ENCODE results near the gene GTF3C4.

Gene GTF3C4

DNA sequence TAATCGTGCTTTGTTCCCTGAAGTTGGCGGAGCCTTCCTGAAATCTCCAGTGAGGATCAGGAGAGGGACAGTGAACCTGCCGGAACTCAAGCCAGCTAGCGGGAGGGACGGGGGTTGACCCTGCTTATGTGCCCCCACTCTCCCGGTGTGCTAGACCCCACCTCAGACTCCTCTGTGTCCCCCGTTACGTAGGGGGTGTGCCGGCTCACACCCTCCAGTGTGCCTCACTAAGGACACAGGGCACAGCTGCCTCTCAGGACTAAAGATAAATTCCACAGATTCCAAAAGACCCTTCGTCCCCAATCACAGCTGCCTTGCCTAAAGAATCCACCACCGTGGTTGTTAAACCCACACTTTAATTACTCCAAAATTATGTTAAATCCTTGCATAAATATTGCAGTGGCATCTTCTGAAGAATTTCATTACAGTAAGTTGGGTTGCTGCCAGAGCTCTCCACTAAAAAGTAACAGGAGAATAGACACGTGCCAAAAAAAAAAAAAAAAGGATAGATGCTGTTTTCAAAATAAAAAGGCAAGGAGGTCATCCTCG lies 73.7 kb downstream of the GTF3C4 start:
- no peak for DNase-seq
- Mint-ChIP-seq H3K9me3 (no peaks in the 10 kb centered on the region), H3K4me1 (no peaks in the 10 kb centered on the region), H3K4me3 (no peak overlapping the region), H3K36me3 (no peaks in the 10 kb centered on the region), H3K27me3 (peaks cover 49% of the 10 kb centered on the region), H3K27ac (no peak overlapping the region)
- CTCF ChIA-PET, result no interaction called here

Measured in activated naive CD4-positive, alpha-beta T cell treated with anti-CD3 and anti-CD28 coated beads, Interleukin-2, amount 10 ng/mL, durations not matched to agents 7 days and 5 days (primary cell).